LNCAP (cell line): Measurements from ENCODE around the gene NELFCD.

Source experiments
- CTCF ChIP-seq: fragments of 450-650 bp; IDR thresholded peaks from 2 replicates; pipeline ENCODE4 v1.5.1; 2017; ENCODE audit warnings: mild to moderate bottlenecking

NELFCD gene

GRCh38 chr20:59005523-59006166 is 24.6 kb downstream of the NELFCD start:
- TF ChIP-seq CTCF, result no peak

- TF ChIP-seq CTCF, result no peak
Observed at GRCh38 chr20:59006167-59006863, 25.3 kb downstream of the NELFCD start.

GRCh38 chr20:59006864-59007664 is 26.0 kb downstream of the NELFCD start, which contains the start of gene CTSZ:
Gene CTSZ (minus strand): TSS chr20:59007254. CDS start chr20:59007128, 126 bp downstream.
- no peak for TF ChIP-seq CTCF

- no peak for TF ChIP-seq CTCF
Observed at GRCh38 chr20:59007665-59008511, 26.8 kb downstream of the NELFCD start.

GRCh38 chr20:59008715-59009336 is 27.8 kb downstream of the NELFCD start:
- TF ChIP-seq CTCF, result no peak

- TF ChIP-seq CTCF, result no peak
Observed at GRCh38 chr20:59010321-59010994, 29.4 kb downstream of the NELFCD start.
